ENCODE data around the gene FHOD3. TPM values are rescaled to one million over a fixed set of nuclear protein-coding genes. Genes with fewer than 3 reads are reported as not detected.

FHOD3 gene
- total and polyA plus RNA-seq, 3 experiments from 2014 or later: not detected

DNA sequence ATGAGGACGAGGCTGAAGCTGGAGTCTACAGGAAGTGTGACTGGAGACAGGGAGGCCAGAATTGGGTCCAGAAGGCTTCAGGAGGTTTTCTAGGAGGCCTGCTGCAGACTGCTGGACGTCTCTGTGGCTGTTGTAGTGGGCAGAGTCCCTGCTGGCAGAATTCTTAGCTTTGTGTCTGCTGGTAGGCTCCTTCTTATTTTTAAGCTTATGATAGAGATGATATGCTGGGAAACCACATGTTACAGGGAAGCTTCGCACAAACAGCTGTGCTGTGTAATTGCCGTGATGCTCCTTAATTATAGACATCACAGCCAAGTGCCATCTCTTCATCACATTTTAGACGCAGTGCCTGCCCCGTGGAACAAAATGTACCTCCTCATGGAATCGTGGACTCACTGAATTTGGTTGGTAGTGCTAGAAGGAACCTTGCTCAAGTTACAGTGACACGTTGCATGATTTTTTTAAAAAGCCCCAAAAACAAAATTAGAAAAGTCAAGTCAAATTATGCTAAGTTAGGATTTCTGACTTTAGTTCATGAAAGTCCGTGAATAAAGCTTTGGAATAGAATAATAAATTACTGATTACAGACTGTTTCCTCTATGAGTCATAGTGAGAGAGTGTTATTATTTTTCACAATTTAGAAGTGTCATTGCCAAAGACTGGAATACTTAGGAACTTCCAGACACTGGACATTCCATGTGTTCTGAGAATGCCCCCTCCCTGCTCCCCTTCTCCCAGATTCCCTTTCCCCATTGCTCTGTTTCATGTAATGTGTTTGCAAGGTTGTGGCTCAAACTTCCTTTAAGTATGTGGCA lies 144.1 kb downstream of the FHOD3 start:
- ChIA-PET CTCF (no interaction called here), POLR2A (no interaction called here)
- Mint-ChIP-seq H3K36me3 (no peaks in the 10 kb centered on the region), H3K27me3 (peaks cover 1 to 16% of the 10 kb centered on the region in 2 donors), H3K27ac (peak overlapping the region in 1 of 8 donors; percentile 14), H3K9me3 (peaks cover 0 to 2% (median 0%) of the 10 kb centered on the region in 5 donors), H3K4me3 (no peak overlapping the region), H3K4me1 (no peaks in the 10 kb centered on the region)
- no peaks in the 10 kb centered on the region for H3K36me3 ChIP-seq (ENCODE audit: insufficient read depth, low read length)
- no peaks in the 10 kb centered on the region for H3K27me3 ChIP-seq (ENCODE audit: insufficient read depth, low read length, poor library complexity, severe bottlenecking)
- no peak overlapping the region for H3K4me3 ChIP-seq (ENCODE audit: low read length)
- H3K27ac ChIP-seq (ENCODE audit: low read depth, low read length): no peak overlapping the region
- no peaks in the 10 kb centered on the region for H3K4me1 ChIP-seq (ENCODE audit: insufficient read depth, low read length)
- no peaks in the 10 kb centered on the region for H3K9me3 ChIP-seq (ENCODE audit: low read length)
- no peak for DNase-seq

DNA sequence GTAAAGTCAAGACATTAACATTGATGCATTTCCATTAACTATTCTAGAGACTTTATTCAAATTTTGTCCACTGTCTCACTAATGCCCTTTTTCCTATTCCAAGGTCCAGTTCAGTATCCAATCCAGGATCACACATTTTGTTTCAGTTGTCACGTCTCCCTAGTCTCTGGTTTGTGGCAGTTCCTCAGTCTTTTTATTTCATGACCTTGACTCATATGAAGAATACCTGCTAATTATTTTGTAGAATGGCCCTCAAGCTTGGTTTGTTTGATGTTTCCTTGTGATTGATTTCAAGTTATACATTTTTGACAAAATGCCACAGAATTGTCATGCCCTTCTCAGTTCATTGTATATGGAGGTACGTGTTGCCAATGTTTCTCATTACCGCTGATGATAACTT lies 145.2 kb downstream of the FHOD3 start:
- Mint-ChIP-seq H3K4me1 (no peaks in the 10 kb centered on the region), H3K4me3 (no peak overlapping the region), H3K27ac (no peak overlapping the region), H3K27me3 (peaks cover 1 to 16% of the 10 kb centered on the region in 2 donors), H3K9me3 (peaks cover 0 to 2% (median 0%) of the 10 kb centered on the region in 5 donors), H3K36me3 (no peaks in the 10 kb centered on the region)
- no peaks in the 10 kb centered on the region for H3K9me3 ChIP-seq (ENCODE audit: low read length)
- H3K27me3 ChIP-seq (ENCODE audit: insufficient read depth, low read length, poor library complexity, severe bottlenecking): no peaks in the 10 kb centered on the region
- no peak overlapping the region for H3K27ac ChIP-seq (ENCODE audit: low read depth, low read length)
- no peak for DNase-seq
- no peak overlapping the region for H3K4me3 ChIP-seq (ENCODE audit: low read length)
- H3K36me3 ChIP-seq (ENCODE audit: insufficient read depth, low read length): no peaks in the 10 kb centered on the region
- ChIA-PET POLR2A (no interaction called here), CTCF (no interaction called here)
- no peaks in the 10 kb centered on the region for H3K4me1 ChIP-seq (ENCODE audit: insufficient read depth, low read length)

DNA sequence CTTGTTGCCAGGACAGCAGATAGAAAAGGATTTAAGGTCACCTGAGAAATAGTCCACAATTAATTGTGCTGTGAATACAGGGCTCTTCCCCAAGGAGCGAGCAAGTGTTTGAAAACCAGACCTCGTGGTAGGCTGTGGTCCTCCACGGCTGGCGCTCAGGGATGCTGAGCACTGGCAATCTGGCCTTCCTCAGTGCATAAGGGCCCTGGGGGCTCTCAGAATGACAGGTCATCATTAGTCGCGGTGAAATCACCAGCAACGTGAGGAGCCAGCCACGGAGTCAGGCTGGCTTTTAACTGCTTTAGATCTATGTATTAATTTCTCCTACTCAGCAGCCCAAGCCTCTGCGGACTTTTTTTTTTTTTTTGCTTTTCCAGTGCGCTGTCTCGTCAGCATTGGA lies 148.5 kb downstream of the FHOD3 start:
- Histone ChIP-seq H3K4me3 (ENCODE audit: low read length) (no peak overlapping the region), H3K27me3 (ENCODE audit: insufficient read depth, low read length, poor library complexity, severe bottlenecking) (no peaks in the 10 kb centered on the region), H3K4me1 (ENCODE audit: insufficient read depth, low read length) (no peaks in the 10 kb centered on the region), H3K27ac (ENCODE audit: low read depth, low read length) (no peak overlapping the region), H3K9me3 (ENCODE audit: low read length) (no peaks in the 10 kb centered on the region), H3K36me3 (ENCODE audit: insufficient read depth, low read length) (no peaks in the 10 kb centered on the region)
- Mint-ChIP-seq H3K9me3 (peaks cover 0 to 2% (median 0%) of the 10 kb centered on the region in 5 donors), H3K36me3 (no peaks in the 10 kb centered on the region), H3K27me3 (peaks cover 1 to 2% of the 10 kb centered on the region in 2 donors), H3K27ac (peak overlapping the region in 1 of 8 donors; percentile 34), H3K4me3 (no peak overlapping the region), H3K4me1 (no peaks in the 10 kb centered on the region)
- DNase-seq: no peak
- ChIA-PET CTCF (no interaction called here), POLR2A (no interaction called here)

DNA sequence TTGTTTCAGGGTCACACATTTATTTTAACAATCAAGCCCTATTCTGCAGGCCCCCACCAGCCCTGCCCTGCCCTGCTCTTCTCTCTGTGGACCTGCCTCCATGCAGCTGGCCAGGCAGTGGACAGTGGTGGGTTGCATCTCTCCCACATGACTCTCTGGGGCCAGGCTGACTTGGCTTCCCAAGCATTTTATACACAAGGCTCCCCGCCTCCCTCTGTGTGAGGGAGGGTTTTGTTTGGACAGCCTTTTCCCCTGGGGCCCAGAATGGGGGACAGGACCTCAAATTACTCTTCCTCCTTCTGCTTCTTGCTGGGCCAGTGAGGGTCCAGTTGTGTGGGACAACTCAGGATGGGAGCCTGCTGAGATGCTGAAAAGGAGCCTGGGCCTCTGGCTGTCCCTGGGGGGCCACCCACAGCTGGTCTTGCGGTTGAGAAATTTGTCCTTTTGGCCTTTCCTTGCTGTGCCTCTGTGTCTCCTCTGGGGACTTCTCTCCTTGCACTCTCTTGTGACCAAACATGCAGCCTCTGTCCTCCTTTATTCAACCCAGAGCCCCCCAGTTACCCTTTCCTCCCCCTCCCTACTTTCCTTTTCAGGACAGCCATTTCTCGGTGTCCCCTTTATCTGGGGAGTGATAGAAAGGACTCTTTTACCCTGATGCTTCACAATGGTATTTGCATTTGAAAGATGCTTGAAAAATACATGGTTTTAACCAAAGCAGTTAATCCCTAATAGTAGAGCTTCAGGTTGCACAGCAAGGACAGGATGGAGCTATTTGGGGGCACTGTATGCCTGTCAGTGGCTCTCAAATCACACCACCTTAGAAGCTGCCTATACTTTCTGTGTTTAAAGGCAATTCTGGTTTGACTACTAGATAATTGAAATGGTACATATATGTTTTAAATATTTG lies 151.1 kb downstream of the FHOD3 start:
- Histone ChIP-seq H3K27me3 (ENCODE audit: insufficient read depth, low read length, poor library complexity, severe bottlenecking) (no peaks in the 10 kb centered on the region), H3K9me3 (ENCODE audit: low read length) (no peaks in the 10 kb centered on the region), H3K36me3 (ENCODE audit: insufficient read depth, low read length) (no peaks in the 10 kb centered on the region), H3K4me3 (ENCODE audit: low read length) (no peak overlapping the region), H3K27ac (ENCODE audit: low read depth, low read length) (no peak overlapping the region), H3K4me1 (ENCODE audit: insufficient read depth, low read length) (no peaks in the 10 kb centered on the region)
- ChIA-PET POLR2A (no interaction called here), CTCF (no interaction called here)
- peaks cover 0 to 2% (median 0%) of the 10 kb centered on the region in 5 donors for H3K9me3 Mint-ChIP-seq
- H3K4me1 Mint-ChIP-seq: no peaks in the 10 kb centered on the region
- peak overlapping the region in 1 of 8 donors; percentile 75 for H3K27ac Mint-ChIP-seq
- no peaks in the 10 kb centered on the region for H3K36me3 Mint-ChIP-seq
- peaks cover 4 to 16% of the 10 kb centered on the region in 2 donors for H3K27me3 Mint-ChIP-seq
- H3K4me3 Mint-ChIP-seq: no peak overlapping the region
- no peak for DNase-seq

DNA sequence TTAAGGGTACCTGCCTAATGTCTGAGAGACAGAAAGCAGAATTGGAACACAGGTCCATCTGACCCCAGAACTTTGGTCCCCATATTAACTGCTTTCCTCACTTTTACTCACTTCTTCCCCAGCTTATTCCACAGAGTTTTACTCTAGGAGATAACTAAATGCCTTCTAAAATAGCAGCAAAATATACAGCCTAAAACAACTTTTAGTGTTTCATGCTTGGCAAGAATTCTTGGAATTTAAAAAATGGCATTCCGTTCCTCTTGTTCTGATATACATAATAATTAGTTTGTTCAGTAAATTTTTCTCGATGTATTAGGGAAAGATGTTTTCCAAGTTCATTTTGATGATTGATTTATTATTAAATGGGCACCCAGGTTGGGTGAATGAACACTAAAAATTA lies 151.9 kb downstream of the FHOD3 start:
- no peak overlapping the region for H3K27ac Mint-ChIP-seq

DNA sequence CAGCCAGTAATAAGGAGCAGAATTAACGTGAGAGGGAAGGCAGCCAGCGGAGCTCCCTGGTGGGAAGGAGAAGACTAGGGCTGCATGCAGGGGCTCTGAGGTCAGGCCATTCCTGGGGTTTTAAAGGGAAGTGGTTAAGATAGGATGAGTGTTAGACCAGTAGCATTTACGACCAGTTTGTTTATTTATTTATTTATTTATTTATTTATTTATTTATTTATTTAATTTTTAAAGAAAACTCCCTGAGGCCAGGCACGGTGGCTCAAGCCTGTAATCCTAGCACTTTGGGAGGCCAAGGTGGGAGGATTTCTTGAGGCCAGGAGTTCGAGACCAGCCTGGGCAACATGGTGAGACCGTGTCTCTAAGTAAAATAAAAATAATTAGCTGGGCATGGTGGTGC lies 152.8 kb downstream of the FHOD3 start:
- Histone ChIP-seq H3K27ac (ENCODE audit: low read depth, low read length) (no peak overlapping the region), H3K4me3 (ENCODE audit: low read length) (no peak overlapping the region), H3K27me3 (ENCODE audit: insufficient read depth, low read length, poor library complexity, severe bottlenecking) (no peaks in the 10 kb centered on the region), H3K9me3 (ENCODE audit: low read length) (no peaks in the 10 kb centered on the region), H3K36me3 (ENCODE audit: insufficient read depth, low read length) (no peaks in the 10 kb centered on the region), H3K4me1 (ENCODE audit: insufficient read depth, low read length) (no peaks in the 10 kb centered on the region)
- H3K27ac Mint-ChIP-seq: no peak overlapping the region
- H3K27me3 Mint-ChIP-seq: peaks cover 7 to 29% of the 10 kb centered on the region in 2 donors
- ChIA-PET POLR2A (no interaction called here), CTCF (no interaction called here)
- H3K4me1 Mint-ChIP-seq: no peaks in the 10 kb centered on the region
- H3K36me3 Mint-ChIP-seq: no peaks in the 10 kb centered on the region
- DNase-seq: no peak
- no peak overlapping the region for H3K4me3 Mint-ChIP-seq
- H3K9me3 Mint-ChIP-seq: no peaks in the 10 kb centered on the region

More for the DNA sequence above, 151.9 kb downstream of the FHOD3 start:
- Histone ChIP-seq H3K4me3 (ENCODE audit: low read length) (no peak overlapping the region), H3K9me3 (ENCODE audit: low read length) (no peaks in the 10 kb centered on the region), H3K27ac (ENCODE audit: low read depth, low read length) (no peak overlapping the region), H3K27me3 (ENCODE audit: insufficient read depth, low read length, poor library complexity, severe bottlenecking) (no peaks in the 10 kb centered on the region), H3K36me3 (ENCODE audit: insufficient read depth, low read length) (no peaks in the 10 kb centered on the region), H3K4me1 (ENCODE audit: insufficient read depth, low read length) (no peaks in the 10 kb centered on the region)
- CTCF ChIA-PET: no interaction called here
- Mint-ChIP-seq H3K4me3 (no peak overlapping the region), H3K36me3 (no peaks in the 10 kb centered on the region), H3K27me3 (peaks cover 4 to 22% of the 10 kb centered on the region in 2 donors), H3K9me3 (peaks cover 0 to 1% (median 0%) of the 10 kb centered on the region in 5 donors), H3K4me1 (no peaks in the 10 kb centered on the region)
- POLR2A ChIA-PET: no interaction called here
- DNase-seq: no peak

DNA sequence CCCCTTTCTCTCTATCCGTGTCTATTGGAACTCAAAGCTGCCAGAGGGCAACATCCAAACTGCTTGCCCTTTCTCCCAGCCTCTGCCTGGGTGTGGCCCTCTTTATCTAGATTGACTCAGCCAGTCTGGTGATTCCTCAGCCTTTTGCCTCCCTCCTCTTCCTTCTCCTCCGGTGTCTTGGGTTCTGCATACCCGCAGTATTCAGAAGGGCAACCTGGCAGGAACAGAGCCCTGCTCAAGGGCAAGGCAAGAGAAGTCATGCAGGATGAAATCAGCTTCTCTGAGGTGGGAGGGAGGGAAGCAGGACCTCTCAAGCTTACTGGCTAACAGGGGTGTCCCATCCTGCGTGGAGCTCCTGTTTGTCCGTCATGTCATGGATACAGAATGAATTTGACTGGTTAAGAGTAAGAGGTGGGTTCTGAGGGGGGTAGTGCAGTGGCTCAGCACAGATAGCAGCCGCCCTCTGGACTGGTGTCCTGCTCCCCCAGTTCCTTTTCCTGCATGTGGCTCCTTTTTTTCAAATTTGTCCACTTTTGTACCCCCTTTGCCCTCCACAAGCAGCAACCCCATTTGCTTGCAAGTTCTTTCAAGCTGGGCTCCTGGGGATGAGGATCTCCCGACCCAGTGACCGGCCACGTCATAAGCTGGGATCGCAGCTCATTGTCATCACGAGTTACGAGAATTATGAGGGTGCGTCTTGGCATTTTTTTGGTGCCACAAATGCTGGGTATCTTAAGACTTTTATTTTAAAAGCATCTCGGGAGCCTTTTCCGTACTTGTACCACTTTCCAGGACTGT lies 154.1 kb downstream of the FHOD3 start:
- H3K27ac ChIP-seq (ENCODE audit: low read depth, low read length): no peak overlapping the region
- peak overlapping the region in 1 of 8 donors; percentile 21 for H3K27ac Mint-ChIP-seq
- CTCF ChIA-PET: no interaction called here
- POLR2A ChIA-PET: no interaction called here
- H3K4me3 ChIP-seq (ENCODE audit: low read length): no peak overlapping the region
- no peaks in the 10 kb centered on the region for H3K4me1 Mint-ChIP-seq
- H3K27me3 Mint-ChIP-seq: peaks cover 7 to 29% of the 10 kb centered on the region in 2 donors
- H3K4me1 ChIP-seq (ENCODE audit: insufficient read depth, low read length): no peaks in the 10 kb centered on the region
- H3K9me3 Mint-ChIP-seq: no peaks in the 10 kb centered on the region
- H3K9me3 ChIP-seq (ENCODE audit: low read length): no peaks in the 10 kb centered on the region
- H3K36me3 ChIP-seq (ENCODE audit: insufficient read depth, low read length): no peaks in the 10 kb centered on the region
- no peak overlapping the region for H3K4me3 Mint-ChIP-seq
- H3K36me3 Mint-ChIP-seq: no peaks in the 10 kb centered on the region
- DNase-seq: no peak
- no peaks in the 10 kb centered on the region for H3K27me3 ChIP-seq (ENCODE audit: insufficient read depth, low read length, poor library complexity, severe bottlenecking)
